Spinal cord (tissue), 10 donors: ENCODE results near the gene CENPK. TPM values are rescaled to one million over a fixed set of nuclear protein-coding genes. Genes with fewer than 3 reads are reported as not detected.
"Not testable (repeated sequence)": the region's sequence is repeated elsewhere in the genome, so short reads cannot be mapped to it uniquely, and the experiment has no call there.

ENCODE experiments used
- DNase-seq, 6 donors: peaks; one replicate each; pipeline versions ENCODE4 v3.0.0 to v3.0.0-alpha.2; 2013 to 2015; ENCODE audit warnings: low spot score in 6 of 6, low read depth in 4 of 6
- H3K27ac ChIP-seq: one replicate; pipeline ENCODE4 v1.5.1; 2013; ENCODE audit warnings: low read depth, low read length, control low read depth
- H3K27me3 ChIP-seq: one replicate; pipeline ENCODE4 v1.6.1; 2013; ENCODE audit warnings: low read length; ENCODE audit not compliant: control insufficient read depth, insufficient read depth
- H3K36me3 ChIP-seq: one replicate; pipeline ENCODE4 v1.6.1; 2013; ENCODE audit warnings: low read length; ENCODE audit not compliant: control insufficient read depth, insufficient read depth
- H3K4me1 ChIP-seq: one replicate; pipeline ENCODE4 v1.6.1; 2013; ENCODE audit warnings: low read length; ENCODE audit not compliant: control insufficient read depth, insufficient read depth
- H3K4me3 ChIP-seq: one replicate; pipeline ENCODE4 v1.5.1; 2013; ENCODE audit warnings: low read depth, low read length, control low read depth
- H3K9me3 ChIP-seq: one replicate; pipeline ENCODE4 v1.6.1; 2013; ENCODE audit warnings: low read length; ENCODE audit not compliant: control insufficient read depth, insufficient read depth
- WGBS: methylation state at CpG from one replicate; pipeline ENCODE4 v1.1.5; 2013; ENCODE audit warnings: missing lambda C conversion rate; ENCODE audit not compliant: insufficient coverage; 5-methylcytosine and 5-hydroxymethylcytosine counted together
- long read RNA-seq, 4 donors: transcript quantifications; one replicate each; lab custom pipeline, GENCODE V29; 2026
- polyA plus RNA-seq, 2 donors: library from polyadenylated mRNA; unstranded; fragments of 120-200 nt; gene quantifications; one replicate each; pipeline ENCODE4 v1.2.1, GENCODE V29; 2013; ENCODE audit not compliant: insufficient read length in 2 of 2
- total RNA-seq, 2 donors: library from RNA; depleted of rRNA in 1 of 2; stranded (reverse); fragments of 120-200 nt in 1 of 2; fragments of >200 nt in 1 of 2; gene quantifications; one replicate each; pipeline versions ENCODE4 v1.2.3 to v1.2.4, GENCODE V29; 2013 to 2014
- donor health status: healthy.

CENPK gene, protein sequence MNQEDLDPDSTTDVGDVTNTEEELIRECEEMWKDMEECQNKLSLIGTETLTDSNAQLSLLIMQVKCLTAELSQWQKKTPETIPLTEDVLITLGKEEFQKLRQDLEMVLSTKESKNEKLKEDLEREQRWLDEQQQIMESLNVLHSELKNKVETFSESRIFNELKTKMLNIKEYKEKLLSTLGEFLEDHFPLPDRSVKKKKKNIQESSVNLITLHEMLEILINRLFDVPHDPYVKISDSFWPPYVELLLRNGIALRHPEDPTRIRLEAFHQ
- total RNA-seq (10 to 100 TPM; 13.8 to 16.0 TPM), polyA plus RNA-seq (10 to 100 TPM; 17.5 to 18.3 TPM)
- long read RNA-seq, donor 1, partial matches to known transcripts: 0 of 3 reads
- long read RNA-seq, donor 1, other reads (novel, unspliced or antisense): 0 of 3 reads
- long read RNA-seq, donor 2, partial matches to known transcripts: 0 of 3 reads
- long read RNA-seq, donor 2, other reads (novel, unspliced or antisense): 0 of 3 reads
- long read RNA-seq, donor 3, partial matches to known transcripts: 0 of 5 reads
- long read RNA-seq, donor 3, other reads (novel, unspliced or antisense): 0 of 5 reads
- long read RNA-seq, donor 4, transcript CENPK-202 (11 exons, 1,734 nt): major isoform, 5 of 204 reads
- long read RNA-seq, donor 4, partial matches to known transcripts: 167 of 204 reads
- long read RNA-seq, donor 4, other reads (novel, unspliced or antisense): 21 of 204 reads

DNA sequence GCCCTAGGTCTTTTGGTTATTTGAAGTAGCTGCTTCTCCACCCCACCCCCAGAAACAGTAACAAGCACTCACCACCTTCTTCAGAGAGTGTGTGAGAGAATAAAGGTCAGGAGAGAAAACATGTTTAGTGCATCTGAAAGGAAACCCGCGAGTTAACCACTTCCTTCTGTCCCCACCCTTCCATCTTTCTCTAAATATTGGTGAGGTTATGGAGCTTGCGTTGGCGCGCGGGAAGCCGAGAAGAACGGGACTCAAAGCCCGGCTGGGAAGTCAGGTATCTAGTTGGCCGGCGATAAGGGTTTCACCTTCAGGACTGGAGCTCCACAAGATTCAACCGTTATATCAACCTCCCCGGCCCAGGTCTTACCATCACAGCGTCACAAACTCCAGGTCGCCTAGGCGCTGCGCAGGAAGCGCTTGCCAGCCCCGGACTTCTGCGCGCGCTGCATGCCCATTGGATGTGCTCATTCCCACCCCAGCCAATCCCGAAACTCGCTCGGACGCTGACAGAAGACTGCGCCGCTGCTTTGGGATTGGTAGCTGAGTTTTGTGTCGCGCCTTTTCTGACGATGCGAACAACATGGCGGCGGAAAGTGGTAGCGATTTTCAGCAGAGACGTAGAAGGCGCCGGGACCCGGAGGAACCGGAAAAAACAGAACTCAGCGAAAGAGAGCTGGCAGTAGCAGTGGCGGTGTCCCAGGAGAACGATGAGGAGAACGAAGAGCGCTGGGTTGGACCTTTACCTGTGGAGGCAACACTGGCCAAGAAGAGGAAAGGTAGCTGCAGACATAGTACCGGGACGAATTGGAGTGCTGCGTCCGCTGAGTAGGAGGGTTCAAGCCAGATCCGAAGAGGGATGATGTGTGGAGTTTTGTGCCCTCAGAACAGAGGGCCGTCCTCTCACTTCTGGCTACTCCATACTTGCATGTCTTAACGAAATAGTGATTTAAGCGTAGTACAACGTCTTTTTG lies at the start of gene CENPK, which contains the start of gene PPWD1:
Gene CENPK (minus strand): TSS at position 438 of the 971 bp plus-strand sequence. CDS start 8,261 bp downstream, outside the sequence.
Gene PPWD1 (plus strand): TSS at position 566 of the 971 bp plus-strand sequence. CDS start 15 bp downstream, at position 581.
- peak; percentile 88 to 99 (median 96) for DNase-seq
- 0% methylated on average over 39 of the region's 54 CpGs for WGBS
- Histone ChIP-seq H3K36me3 (no peaks in the 10 kb centered on the region), H3K27ac (peak within 1 kb of the TSS; percentile 95), H3K9me3 (no peaks in the 10 kb centered on the region), H3K27me3 (no peaks in the 10 kb centered on the region), H3K4me1 (peaks cover 5% of the 10 kb centered on the region), H3K4me3 (peak within 1 kb of the TSS; percentile 84)

DNA sequence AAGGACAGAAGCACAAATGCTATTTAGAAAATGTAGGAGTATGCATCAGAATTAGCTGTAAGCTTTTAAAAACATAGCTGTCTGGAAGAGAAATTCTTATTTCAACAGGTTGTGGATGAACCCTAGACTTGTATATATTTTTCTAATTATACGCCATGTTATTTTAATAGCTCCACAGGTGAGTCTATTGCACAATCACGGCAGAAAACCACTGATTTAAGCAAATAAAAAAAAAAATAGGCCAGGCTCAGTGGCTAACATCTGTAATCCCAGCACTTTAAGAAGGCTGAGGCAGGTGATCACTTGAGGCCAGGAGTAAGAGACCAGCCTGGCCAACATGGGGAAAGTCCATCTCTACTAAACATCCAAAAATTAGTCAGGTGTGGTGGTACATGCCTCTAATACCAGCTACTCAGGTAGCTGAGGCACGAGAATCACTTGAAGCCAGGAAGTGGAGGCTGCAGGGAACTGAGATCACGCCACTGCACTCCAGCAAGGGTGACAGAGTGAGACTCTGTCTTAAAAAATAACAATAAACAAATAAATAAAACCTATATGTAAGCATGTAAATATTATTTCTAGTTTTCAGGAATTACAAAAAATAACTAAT lies 49.4 kb upstream of the CENPK start:
- no peaks in the 10 kb centered on the region for H3K9me3 ChIP-seq
- no peak overlapping the region for H3K27ac ChIP-seq
- WGBS: no CpG with 5 or more reads among the region's 4 CpGs
- no peaks in the 10 kb centered on the region for H3K4me1 ChIP-seq
- DNase-seq: no peak
- no peak overlapping the region for H3K4me3 ChIP-seq
- H3K27me3 ChIP-seq: no peaks in the 10 kb centered on the region
- peaks cover 23% of the 10 kb centered on the region for H3K36me3 ChIP-seq

DNA sequence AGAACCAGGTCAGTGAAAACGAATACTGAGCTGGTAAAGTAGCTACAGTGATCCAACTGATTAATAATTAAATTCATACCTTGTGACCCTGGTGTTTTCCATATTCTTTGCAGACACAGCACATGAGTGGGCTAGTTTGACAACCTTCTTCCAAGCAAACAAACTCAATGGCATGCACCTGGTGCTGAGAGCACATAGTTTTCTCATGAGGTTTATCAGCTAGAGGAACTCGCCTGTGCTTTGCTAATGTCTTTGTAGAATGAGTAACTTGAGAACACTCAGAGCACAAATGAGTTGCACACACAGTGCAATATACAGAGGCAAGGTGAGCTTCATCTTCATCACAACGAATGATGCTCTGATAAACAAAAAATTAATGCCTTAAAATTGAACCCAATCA lies 48.6 kb upstream of the CENPK start:
- no peaks in the 10 kb centered on the region for H3K27me3 ChIP-seq
- peak in 1 of 6 donors; percentile 3 for DNase-seq
- H3K27ac ChIP-seq: no peak overlapping the region
- H3K9me3 ChIP-seq: no peaks in the 10 kb centered on the region
- no peak overlapping the region for H3K4me3 ChIP-seq
- peaks cover 23% of the 10 kb centered on the region for H3K36me3 ChIP-seq
- no peaks in the 10 kb centered on the region for H3K4me1 ChIP-seq
- 100% methylated on average over 1 of the region's 3 CpGs for WGBS

DNA sequence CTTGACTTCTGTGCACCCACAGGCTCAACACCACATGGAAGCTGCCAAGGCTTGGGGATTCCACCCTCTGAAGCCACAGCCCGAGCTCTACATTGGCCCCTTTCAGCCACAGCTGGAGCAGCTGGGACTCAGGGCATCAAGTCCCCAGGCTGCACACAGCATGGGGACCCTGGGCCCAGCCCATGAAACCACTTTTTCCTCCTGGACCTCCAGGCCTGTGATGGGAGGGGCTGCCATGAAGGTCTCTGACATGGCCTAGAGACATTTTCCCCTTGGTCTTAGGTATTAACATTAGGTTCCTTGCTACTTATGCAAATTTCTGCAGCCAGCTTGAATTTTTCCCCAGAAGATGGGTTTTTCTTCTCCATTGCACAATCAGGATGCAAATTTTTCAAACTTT lies 38.8 kb upstream of the CENPK start:
- not testable (repeated sequence) for H3K4me3 ChIP-seq, DNase-seq, H3K27me3 ChIP-seq, H3K27ac ChIP-seq, H3K4me1 ChIP-seq, H3K9me3 ChIP-seq
- H3K36me3 ChIP-seq: peaks cover 32% of the 10 kb centered on the region
- WGBS: 100% methylated on average over 1 of the region's 1 CpG

DNA sequence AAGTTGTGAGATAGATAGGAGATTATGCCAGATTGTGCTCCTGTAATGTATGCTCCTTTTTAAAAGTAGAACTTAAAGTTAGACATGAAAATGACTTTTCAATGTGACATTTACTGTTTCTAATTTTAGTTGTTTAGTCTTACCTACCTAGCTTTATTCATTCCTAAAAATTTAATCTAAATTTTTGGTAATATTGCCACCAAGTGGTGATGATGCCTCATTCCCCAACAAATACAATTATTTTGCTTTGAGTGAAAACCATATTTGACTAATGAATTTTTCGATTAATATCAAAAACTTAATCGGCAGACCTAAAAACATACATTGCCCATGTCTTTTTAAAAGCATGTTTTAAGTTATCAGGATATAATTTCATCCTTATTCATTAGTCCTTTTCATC lies 25.7 kb upstream of the CENPK start:
- Histone ChIP-seq H3K4me1 (no peaks in the 10 kb centered on the region), H3K9me3 (no peaks in the 10 kb centered on the region), H3K27ac (no peak overlapping the region), H3K4me3 (no peak overlapping the region), H3K36me3 (peaks cover 11% of the 10 kb centered on the region), H3K27me3 (no peaks in the 10 kb centered on the region)
- DNase-seq: peak in 1 of 6 donors; percentile 12
- WGBS: no CpG with 5 or more reads among the region's 2 CpGs

DNA sequence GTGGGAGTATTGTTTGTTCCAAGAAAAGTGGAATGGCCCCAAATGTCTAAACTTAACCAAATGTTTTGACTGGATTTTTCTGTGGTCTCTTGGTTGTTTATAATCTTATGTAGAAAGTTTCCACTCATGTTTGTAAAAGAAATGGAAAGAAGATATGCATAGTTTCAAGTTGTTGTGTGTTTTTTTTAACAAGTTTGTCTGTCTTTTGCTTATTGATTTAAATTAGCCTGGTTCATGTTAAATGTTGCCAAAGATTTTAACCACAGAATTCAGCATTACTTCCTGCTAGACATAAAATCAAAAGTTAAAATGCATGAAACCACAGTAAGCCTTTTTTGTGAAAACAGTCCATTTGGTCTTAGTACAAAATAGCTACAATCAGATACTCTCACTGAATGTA lies 14.2 kb upstream of the CENPK start:
- H3K9me3 ChIP-seq: no peaks in the 10 kb centered on the region
- peaks cover 11% of the 10 kb centered on the region for H3K36me3 ChIP-seq
- no peak overlapping the region for H3K4me3 ChIP-seq
- no peak overlapping the region for H3K27ac ChIP-seq
- no peak for DNase-seq
- no peaks in the 10 kb centered on the region for H3K27me3 ChIP-seq
- H3K4me1 ChIP-seq: no peaks in the 10 kb centered on the region

DNA sequence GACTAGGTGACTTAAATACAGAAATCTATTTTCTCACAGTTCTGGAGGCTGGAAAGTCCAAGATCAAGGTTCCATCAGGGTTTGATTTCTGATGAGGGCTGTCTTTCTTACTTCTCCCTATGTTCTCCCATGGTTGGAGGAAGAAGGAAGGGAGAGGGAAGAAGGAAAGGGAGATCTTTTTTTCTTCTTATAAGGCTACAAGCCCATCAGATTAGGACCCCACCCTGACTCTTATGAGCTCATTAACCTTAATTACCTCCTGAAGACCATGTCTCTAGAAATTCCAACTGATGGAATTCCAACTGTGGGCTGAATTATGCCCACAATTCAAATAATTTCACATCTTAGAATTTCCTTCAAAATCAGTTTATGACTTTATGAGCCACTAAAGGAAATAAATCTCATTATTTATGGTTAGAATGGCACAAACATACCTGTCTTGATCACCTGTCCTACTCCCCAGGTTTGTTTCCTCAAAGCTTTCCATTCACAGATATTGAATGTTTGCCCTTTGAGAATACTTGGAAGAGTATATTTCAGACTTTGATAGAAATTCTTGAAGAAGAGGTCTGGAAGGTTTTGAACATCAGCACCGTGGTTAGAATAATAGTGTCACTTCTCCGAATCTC lies 7.7 kb upstream of the CENPK start:
- H3K36me3 ChIP-seq: peaks cover 4% of the 10 kb centered on the region
- no peak overlapping the region for H3K4me3 ChIP-seq
- no peaks in the 10 kb centered on the region for H3K27me3 ChIP-seq
- no peaks in the 10 kb centered on the region for H3K4me1 ChIP-seq
- no peak for DNase-seq
- H3K27ac ChIP-seq: no peak overlapping the region
- H3K9me3 ChIP-seq: no peaks in the 10 kb centered on the region
- WGBS: 100% methylated on average over 1 of the region's 2 CpGs

DNA sequence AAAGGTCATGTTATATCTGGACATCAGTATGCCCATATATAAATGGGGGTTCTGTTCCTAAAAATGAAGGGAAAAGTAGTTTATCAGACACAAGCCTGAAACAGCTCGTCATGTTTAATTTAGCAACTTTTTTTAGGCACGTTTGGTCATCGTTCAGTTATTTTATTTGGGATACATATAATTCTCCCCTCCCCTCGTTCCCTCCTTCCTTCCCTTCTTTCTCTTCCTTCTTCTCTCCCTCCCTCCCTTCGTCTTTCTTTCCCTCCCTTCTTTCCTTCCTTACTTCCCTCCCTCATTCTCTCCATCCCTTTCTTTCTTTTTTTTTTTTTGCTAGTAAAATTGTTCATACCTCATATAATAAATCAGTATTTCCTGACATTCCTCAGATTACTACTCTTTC lies 3.5 kb upstream of the CENPK start:
- no peaks in the 10 kb centered on the region for H3K36me3 ChIP-seq
- H3K27ac ChIP-seq: no peak overlapping the region
- WGBS: 92% methylated on average over 5 of the region's 5 CpGs
- no peak for DNase-seq
- H3K4me3 ChIP-seq: no peak overlapping the region
- peaks cover 5% of the 10 kb centered on the region for H3K4me1 ChIP-seq
- H3K27me3 ChIP-seq: no peaks in the 10 kb centered on the region
- no peaks in the 10 kb centered on the region for H3K9me3 ChIP-seq
